ENCODE results near the gene EPO. TPM values are rescaled to one million over a fixed set of nuclear protein-coding genes. Genes with fewer than 3 reads are reported as not detected.
"Not testable (repeated sequence)": the region's sequence is repeated elsewhere in the genome, so short reads cannot be mapped to it uniquely, and the experiment has no call there.

The EPO gene
- polyA plus RNA-seq, 2 of the 4 experiments (the other 2 are of a cell fraction) = not detected

DNA sequence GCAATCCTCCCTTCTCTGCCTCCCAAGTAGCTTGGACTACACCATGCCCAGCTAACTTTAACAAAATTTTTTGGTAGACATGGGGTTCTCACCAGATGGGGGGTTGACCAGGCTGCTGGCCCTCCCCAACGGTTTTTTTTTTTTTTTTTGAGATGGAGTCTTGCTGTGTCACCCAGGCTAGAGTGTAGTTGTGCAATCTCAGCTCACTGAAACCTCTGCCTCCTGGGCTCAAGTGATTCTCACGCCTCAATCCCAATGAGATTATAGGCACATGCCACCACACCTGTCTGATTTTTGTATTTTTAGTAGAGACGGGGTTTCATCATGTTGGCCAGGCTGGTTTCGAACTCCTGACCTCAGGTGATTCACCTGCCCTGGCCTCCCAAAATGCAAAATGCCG, 42.6 kb downstream of the EPO start:
- 69% methylated on average over 5 of the region's 5 CpGs for WGBS (ENCODE audit: missing lambda C conversion rate)
- not testable (repeated sequence) for DNase-seq (ENCODE audit: low read depth in 1 of 2, low spot score in 1 of 2); H3K27ac ChIP-seq; H3K4me1 ChIP-seq; H3K9me3 ChIP-seq; FAIRE-seq; H3K4me2 ChIP-seq; ATAC-seq; H3K4me3 ChIP-seq
- ChIA-PET CTCF (interaction anchor here (0.8 to 2.9 kb wide), 4 partner anchors 14 to 57 kb away, joined by 3 to 10 read pairs (median 5); partner anchors contain the start of genes EPO and POP7), POLR2A (interaction anchor here (0.7 kb wide), 2 partner anchors 64 to 127 kb away, joined by 3 to 12 read pairs; partner anchors contain the start of genes EPHB4 and UFSP1)
- TF ChIP-seq CEBPB (IDR thresholded peaks at IDR 0.05) = peak in 1 of 2 experiments; percentile 28; a peak in 1 of 4 replicates

DNA sequence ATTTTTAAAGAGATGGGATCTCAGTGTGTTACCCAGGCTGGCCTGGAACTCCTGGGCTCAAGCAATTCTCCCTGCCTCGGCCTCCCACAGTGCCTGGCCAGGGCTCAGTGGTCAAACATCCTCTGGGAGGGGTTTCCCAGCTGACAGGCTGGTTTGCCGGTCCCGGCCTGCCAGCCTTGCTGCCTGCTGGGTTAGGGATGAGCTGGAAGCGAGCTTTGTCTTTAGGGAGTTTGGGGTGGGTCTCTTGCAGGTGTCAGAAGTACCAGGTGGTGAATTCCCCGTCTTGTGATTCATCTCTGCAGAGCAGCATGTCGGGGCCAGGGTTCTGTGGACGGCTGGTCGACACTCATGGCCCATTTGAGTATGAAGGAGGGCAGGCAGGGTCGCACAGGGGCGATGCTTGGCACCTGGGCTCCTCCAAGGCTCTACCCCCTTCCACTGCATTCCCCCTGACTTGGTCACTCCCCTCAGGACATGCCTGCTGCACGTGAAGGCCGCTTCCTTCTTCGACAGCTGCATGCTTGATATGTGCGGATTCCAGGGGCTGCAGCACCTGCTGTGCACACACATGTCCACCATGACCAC, 43.4 kb downstream of the EPO start:
- ChIA-PET CTCF (interaction anchor here (1.4 to 1.6 kb wide), 2 partner anchors 36 to 89 kb away, joined by 4 to 5 read pairs; partner anchors contain the start of gene SLC12A9), POLR2A (no interaction called here)
- Histone ChIP-seq H3K9me3 (no peaks in the 10 kb centered on the region), H3K4me2 (no peak overlapping the region), H3K27ac (no peak overlapping the region), H3K4me1 (0 out of 3 replicates have a peak, but pooled peaks cover 4% of the 10 kb centered on the region), H3K4me3 (no peak overlapping the region)
- no peak for FAIRE-seq
- DNase-seq (ENCODE audit: low read depth in 1 of 2, low spot score in 1 of 2) = no peak
- TF ChIP-seq HOXA7 (CRISPR knock-in tag; IDR thresholded peaks at IDR 0.05) (no peak), MAFK (IDR thresholded peaks at IDR 0.05; ENCODE audit: partially characterized antibody) (no peak), CBX2 (IDR thresholded peaks at IDR 0.05; ENCODE audit: borderline replicate concordance, low read depth) (no peak), JUN (IDR thresholded peaks at IDR 0.05) (no peak), ZSCAN20 (CRISPR knock-in tag; IDR thresholded peaks at IDR 0.05) (no peak), RNF2 (IDR thresholded peaks at IDR 0.05; ENCODE audit: borderline replicate concordance, low read depth) (no peak), EHMT2 (IDR thresholded peaks at IDR 0.05; ENCODE audit: low read depth) (no peak), HEYL (CRISPR knock-in tag; IDR thresholded peaks at IDR 0.05) (no peak), EHF (CRISPR knock-in tag; IDR thresholded peaks at IDR 0.05) (no peak), NFE2L2 (conservative IDR thresholded peaks at IDR 0.05; ENCODE audit: low read length) (no peak), RFX5 (IDR thresholded peaks at IDR 0.05) (no peak)
- TF ChIP-seq, protein P1, sequence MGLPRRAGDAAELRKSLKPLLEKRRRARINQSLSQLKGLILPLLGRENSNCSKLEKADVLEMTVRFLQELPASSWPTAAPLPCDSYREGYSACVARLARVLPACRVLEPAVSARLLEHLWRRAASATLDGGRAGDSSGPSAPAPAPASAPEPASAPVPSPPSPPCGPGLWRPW (IDR thresholded peaks at IDR 0.05) = no peak
- TF ChIP-seq, protein P2, sequence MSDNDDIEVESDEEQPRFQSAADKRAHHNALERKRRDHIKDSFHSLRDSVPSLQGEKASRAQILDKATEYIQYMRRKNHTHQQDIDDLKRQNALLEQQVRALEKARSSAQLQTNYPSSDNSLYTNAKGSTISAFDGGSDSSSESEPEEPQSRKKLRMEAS (IDR thresholded peaks at IDR 0.05) = no peak
- 68% methylated on average over 14 of the region's 14 CpGs for WGBS (ENCODE audit: missing lambda C conversion rate)
- ATAC-seq = no peak

DNA sequence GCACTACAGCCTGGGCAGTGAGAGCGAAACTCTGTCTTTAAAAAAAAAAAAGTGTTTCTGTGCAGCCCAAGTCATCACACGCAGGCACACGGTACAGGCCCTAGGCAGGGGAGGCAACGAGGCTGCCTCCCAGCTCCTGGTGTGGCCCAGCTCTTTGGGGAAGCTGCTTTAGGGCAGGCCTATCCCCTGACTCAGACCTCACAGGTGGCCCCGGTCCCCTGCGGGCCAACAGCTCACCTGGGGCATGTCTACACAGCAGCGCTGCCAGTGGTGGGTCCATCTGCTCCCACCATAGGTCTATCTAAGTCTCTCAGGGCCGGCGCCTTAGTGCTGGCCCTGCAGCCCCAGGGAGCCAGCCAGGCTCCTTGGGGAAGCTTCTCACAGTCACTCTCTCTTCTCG, 44.6 kb downstream of the EPO start:
- ATAC-seq = peak in 1 of 2 experiments; percentile 32; a peak in 3 of 6 replicates
- Histone ChIP-seq H3K9me3 (no peaks in the 10 kb centered on the region), H3K4me1 (0 out of 3 replicates have a peak, but pooled peaks cover 4% of the 10 kb centered on the region), H3K4me3 (no peak overlapping the region), H3K27ac (no peak overlapping the region), H3K4me2 (no peak overlapping the region)
- POLR2A ChIA-PET = interaction anchor here (0.5 kb wide), 1 partner anchor 105 kb away, joined by 3 read pairs; no protein-coding TSS in a partner anchor
- TF ChIP-seq, protein P3, sequence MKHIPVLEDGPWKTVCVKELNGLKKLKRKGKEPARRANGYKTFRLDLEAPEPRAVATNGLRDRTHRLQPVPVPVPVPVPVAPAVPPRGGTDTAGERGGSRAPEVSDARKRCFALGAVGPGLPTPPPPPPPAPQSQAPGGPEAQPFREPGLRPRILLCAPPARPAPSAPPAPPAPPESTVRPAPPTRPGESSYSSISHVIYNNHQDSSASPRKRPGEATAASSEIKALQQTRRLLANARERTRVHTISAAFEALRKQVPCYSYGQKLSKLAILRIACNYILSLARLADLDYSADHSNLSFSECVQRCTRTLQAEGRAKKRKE (CRISPR knock-in tag; IDR thresholded peaks at IDR 0.05; ENCODE audit: low read depth) = no peak
- TF ChIP-seq, protein P4, sequence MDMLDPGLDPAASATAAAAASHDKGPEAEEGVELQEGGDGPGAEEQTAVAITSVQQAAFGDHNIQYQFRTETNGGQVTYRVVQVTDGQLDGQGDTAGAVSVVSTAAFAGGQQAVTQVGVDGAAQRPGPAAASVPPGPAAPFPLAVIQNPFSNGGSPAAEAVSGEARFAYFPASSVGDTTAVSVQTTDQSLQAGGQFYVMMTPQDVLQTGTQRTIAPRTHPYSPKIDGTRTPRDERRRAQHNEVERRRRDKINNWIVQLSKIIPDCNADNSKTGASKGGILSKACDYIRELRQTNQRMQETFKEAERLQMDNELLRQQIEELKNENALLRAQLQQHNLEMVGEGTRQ (IDR thresholded peaks at IDR 0.05) = no peak
- no peak for TF ChIP-seq RARB (CRISPR knock-in tag; IDR thresholded peaks at IDR 0.05)
- TF ChIP-seq JUNB (IDR thresholded peaks at IDR 0.05) = no peak
- no peak for TF ChIP-seq NFE2L2 (conservative IDR thresholded peaks at IDR 0.05; ENCODE audit: low read length)
- no peak for TF ChIP-seq CBX8 (IDR thresholded peaks at IDR 0.05)
- TF ChIP-seq, protein P5, sequence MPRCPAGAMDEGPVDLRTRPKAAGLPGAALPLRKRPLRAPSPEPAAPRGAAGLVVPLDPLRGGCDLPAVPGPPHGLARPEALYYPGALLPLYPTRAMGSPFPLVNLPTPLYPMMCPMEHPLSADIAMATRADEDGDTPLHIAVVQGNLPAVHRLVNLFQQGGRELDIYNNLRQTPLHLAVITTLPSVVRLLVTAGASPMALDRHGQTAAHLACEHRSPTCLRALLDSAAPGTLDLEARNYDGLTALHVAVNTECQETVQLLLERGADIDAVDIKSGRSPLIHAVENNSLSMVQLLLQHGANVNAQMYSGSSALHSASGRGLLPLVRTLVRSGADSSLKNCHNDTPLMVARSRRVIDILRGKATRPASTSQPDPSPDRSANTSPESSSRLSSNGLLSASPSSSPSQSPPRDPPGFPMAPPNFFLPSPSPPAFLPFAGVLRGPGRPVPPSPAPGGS (IDR thresholded peaks at IDR 0.05) = no peak
- TF ChIP-seq ZFP36 (IDR thresholded peaks at IDR 0.05; ENCODE audit: borderline replicate concordance, partially characterized antibody) = no peak
- TF ChIP-seq, protein P6, sequence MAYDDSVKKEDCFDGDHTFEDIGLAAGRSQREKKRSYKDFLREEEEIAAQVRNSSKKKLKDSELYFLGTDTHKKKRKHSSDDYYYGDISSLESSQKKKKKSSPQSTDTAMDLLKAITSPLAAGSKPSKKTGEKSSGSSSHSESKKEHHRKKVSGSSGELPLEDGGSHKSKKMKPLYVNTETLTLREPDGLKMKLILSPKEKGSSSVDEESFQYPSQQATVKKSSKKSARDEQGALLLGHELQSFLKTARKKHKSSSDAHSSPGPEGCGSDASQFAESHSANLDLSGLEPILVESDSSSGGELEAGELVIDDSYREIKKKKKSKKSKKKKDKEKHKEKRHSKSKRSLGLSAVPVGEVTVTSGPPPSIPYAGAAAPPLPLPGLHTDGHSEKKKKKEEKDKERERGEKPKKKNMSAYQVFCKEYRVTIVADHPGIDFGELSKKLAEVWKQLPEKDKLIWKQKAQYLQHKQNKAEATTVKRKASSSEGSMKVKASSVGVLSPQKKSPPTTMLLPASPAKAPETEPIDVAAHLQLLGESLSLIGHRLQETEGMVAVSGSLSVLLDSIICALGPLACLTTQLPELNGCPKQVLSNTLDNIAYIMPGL (CRISPR knock-in tag; IDR thresholded peaks at IDR 0.05; ENCODE audit: borderline replicate concordance) = no peak
- no peak for TF ChIP-seq NR3C1 (IDR thresholded peaks at IDR 0.05)
- TF ChIP-seq POLR2A (IDR thresholded peaks at IDR 0.05; ENCODE audit: low read length) = no peak
- TF ChIP-seq KDM1A (IDR thresholded peaks at IDR 0.05; ENCODE audit: low read depth) = no peak
- 57% methylated on average over 7 of the region's 10 CpGs for WGBS (ENCODE audit: missing lambda C conversion rate)
- FAIRE-seq = no peak
- no peak for DNase-seq (ENCODE audit: low read depth in 1 of 2, low spot score in 1 of 2)
- CTCF ChIA-PET = interaction anchor here (1.0 to 2.4 kb wide), 7 partner anchors 9 to 87 kb away, joined by 3 to 11 read pairs (median 4); partner anchors contain the start of genes POP7 and SLC12A9

Measured in A549 (cell line).